Fibroblast of the aortic adventitia (primary cell): ENCODE data around the gene GPRC5A. TPM values are rescaled to one million over a fixed set of nuclear protein-coding genes. Genes with fewer than 3 reads are reported as not detected.

Experiments
- DNase-seq: peaks from one replicate; pipeline ENCODE4 v3.0.0-alpha.2; 2010; ENCODE audit warnings: low read depth
- H3K4me3 ChIP-seq: 2 replicates; pipeline ENCODE4 v1.5.1; 2011; ENCODE audit warnings: low read depth, mild to moderate bottlenecking, control low read depth, low read length, moderate library complexity
- total RNA-seq: library from RNA; depleted of rRNA; stranded (reverse); fragments of >200 nt; gene quantifications from 2 replicates; pipeline ENCODE4 v1.2.3, GENCODE V29; 2012; ENCODE audit warnings: low replicate concordance
- TF ChIP-seq, protein P1 (sequence below): IDR thresholded peaks from 2 replicates; pipeline ENCODE4 v1.5.1; 2011; ENCODE audit warnings: mild to moderate bottlenecking, low read length, control low read depth, inconsistent platforms; ENCODE audit not compliant: insufficient read depth

The GPRC5A gene
- total RNA-seq, 1 donor, result 5.4 TPM

DNA sequence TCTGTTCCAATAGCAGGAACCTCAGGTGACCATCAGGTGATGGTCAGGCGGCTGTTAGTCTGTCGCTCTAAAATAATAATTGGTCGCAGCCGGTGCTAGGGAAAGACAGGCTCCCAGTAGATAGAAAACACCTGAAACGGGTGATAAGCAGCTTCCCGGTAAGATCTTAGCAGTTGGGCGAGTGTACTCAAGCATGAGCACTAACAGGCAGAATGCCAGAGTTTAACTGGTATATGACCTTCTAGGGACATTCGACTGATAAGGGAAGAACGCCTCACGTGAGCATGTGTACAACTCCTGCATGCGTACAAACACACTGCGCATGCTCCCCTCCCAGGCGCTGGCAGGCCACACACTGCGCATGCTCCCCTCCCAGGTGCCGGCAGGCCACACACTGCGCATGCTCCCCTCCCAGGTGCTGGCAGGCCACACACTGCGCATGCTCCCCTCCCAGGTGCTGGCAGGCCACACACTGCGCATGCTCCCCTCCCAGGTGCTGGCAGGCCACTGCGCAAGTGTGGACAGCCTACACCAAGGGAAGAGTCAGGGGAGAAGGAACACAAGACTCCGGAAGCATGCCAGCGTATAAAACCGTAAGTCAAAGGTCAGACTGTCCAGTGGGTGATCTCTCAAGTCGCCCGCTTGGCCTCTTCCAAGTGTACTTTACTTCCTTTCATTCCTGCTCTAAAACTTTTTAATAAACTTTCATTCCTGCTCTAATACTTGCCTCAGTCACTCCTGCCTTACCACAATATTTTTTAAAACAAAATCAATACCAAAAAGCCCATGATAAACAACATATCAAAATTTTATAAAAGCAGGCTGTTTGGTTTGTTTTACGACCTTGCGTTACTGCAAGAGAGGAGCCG, 36.1 kb downstream of the GPRC5A start:
- DNase-seq, result no peak
- TF ChIP-seq, protein P1, sequence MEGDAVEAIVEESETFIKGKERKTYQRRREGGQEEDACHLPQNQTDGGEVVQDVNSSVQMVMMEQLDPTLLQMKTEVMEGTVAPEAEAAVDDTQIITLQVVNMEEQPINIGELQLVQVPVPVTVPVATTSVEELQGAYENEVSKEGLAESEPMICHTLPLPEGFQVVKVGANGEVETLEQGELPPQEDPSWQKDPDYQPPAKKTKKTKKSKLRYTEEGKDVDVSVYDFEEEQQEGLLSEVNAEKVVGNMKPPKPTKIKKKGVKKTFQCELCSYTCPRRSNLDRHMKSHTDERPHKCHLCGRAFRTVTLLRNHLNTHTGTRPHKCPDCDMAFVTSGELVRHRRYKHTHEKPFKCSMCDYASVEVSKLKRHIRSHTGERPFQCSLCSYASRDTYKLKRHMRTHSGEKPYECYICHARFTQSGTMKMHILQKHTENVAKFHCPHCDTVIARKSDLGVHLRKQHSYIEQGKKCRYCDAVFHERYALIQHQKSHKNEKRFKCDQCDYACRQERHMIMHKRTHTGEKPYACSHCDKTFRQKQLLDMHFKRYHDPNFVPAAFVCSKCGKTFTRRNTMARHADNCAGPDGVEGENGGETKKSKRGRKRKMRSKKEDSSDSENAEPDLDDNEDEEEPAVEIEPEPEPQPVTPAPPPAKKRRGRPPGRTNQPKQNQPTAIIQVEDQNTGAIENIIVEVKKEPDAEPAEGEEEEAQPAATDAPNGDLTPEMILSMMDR, result no peak
- no peak overlapping the region for H3K4me3 ChIP-seq

DNA sequence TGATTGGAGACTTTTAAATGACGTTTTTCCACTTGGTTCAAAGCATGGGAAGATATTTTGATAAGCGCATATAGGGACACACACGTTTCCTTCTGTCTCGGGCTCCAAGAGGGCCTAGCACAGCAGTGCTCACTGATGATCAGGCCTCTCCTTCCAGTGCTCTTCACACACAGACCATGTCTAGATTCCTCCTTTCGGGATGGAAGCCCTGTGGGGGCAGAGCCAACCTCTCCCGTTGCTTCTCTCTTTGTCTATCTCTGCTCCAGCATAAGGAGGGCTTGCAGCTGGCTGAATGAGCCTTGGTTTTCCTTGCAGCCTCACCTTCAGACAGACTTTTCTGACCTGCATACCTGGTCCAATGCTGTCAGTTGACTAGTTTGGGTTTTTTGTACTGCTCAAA, 38.3 kb downstream of the GPRC5A start:
- TF ChIP-seq, protein P1, result no peak
- DNase-seq, result no peak
- no peak overlapping the region for H3K4me3 ChIP-seq

DNA sequence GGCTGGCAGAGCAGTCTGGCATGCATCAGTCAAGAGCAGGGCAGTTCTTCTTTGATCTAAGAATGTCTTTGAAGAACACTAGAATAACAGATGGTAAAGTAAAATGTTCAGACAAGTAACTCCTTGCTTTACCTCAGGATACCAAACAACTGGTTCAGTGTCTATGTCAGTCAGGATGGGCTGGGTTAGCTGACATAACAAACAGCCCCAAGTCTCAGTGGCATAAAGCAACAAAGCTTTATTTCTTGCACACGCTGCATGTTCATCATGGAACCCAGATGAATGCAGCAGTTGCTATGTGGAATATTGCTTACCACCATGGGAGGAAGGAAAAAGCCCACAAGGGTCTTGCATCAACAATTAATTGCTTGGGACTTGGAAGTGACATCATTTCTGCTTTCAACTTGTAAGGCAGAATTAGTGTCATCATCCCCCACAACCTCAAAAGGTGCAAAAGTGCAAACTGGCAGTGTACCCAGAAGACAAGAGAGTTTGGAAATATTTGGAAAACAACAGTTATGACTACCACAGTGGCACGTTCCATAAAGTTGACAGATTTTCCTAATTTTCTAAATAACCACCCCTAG, 39.4 kb downstream of the GPRC5A start:
- TF ChIP-seq, protein P1, result no peak
- no peak for DNase-seq
- no peak overlapping the region for H3K4me3 ChIP-seq

DNA sequence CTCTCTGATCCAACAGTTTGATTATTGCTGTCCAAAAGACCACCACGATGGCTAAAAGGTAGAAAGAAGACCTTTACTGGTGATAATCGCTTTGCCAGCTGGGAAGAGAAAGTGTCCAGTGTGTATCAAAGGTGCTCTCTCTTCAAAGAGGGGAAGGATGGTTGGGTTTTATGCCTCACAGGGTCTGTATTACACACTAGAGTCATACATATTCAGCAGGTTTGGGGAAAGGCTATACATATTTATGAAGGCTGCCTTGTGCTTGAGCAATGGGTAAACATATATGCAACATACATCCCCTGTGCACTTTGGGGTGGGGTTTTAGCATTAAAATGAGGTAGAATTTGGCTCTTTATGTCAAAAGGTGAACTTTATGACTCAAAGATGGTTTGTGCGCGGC, 42.4 kb downstream of the GPRC5A start:
- TF ChIP-seq, protein P1, result no peak
- DNase-seq, result no peak

DNA sequence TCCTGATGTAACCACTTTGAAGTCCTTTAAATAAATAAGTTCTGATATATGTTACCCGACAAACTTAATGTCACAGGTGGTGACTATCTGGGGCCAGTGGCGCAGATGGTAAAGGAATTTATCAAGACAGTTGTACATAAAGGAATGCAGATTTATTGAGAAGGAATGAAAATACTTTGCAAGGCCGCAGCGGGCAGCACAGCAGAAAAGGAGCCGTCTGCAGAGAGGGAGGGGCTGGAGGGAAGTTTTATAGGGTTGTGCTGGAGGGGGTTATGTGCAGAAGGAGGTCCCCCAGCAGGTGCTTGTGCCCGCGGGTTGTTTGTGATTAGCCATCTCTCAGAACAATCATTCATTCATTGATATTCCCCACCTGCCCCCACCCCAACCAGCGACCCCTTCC, 43.2 kb downstream of the GPRC5A start:
- TF ChIP-seq, protein P1, result no peak
- no peak overlapping the region for H3K4me3 ChIP-seq
- DNase-seq, result no peak

More for the DNA sequence above, 42.4 kb downstream of the GPRC5A start:
- no peak overlapping the region for H3K4me3 ChIP-seq

DNA sequence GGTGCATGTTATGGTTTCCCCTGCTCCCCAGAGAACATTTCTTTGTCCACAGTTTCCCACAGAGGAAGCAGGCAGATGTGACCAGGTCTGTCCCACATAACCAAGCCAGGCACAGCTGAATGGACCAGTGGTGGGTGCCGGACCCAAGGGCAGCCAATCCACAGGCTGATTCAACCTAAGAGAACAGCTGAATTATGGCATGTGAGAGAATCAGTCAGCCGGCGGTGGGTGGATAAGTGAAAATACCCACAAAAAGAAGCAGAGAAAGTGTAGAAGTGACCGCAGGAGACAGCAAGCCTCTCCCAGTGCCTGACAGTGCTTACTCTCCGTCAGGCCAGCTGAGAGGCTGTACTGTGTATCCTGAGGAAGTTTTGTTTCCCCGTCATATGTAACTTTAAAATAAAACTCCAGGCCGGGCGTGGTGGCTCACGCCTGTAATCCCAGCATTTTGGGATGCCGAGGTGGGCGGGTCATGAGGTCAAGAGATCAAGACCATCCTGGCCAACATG, 45.7 kb downstream of the GPRC5A start:
- H3K4me3 ChIP-seq, result no peak overlapping the region
- TF ChIP-seq, protein P1, result no peak
- DNase-seq, result no peak
